SJCRH30 (cell line): Measurements from ENCODE around the gene STXBP6. TPM values are rescaled to one million over a fixed set of nuclear protein-coding genes. Genes with fewer than 3 reads are reported as not detected.
"Not testable (repeated sequence)": the region's sequence is repeated elsewhere in the genome, so short reads cannot be mapped to it uniquely, and the experiment has no call there.

Experiments
- DNase-seq, 2 experiments: peaks; one replicate each; pipeline ENCODE4 v3.0.0-alpha.2; 2015 to 2020
- H3K27ac ChIP-seq: fragments of 250-450 bp; sonication (Bioruptor Pico); 2 replicates; pipeline ENCODE4 v1.5.1; 2020; ENCODE audit warnings: mild to moderate bottlenecking, moderate library complexity
- H3K27me3 ChIP-seq: fragments of 250-450 bp; sonication (Bioruptor Pico); 2 replicates; pipeline ENCODE4 v1.5.1; 2020; ENCODE audit warnings: mild to moderate bottlenecking, moderate library complexity
- H3K36me3 ChIP-seq: fragments of 250-450 bp; sonication (Bioruptor Pico); 2 replicates; pipeline ENCODE4 v1.5.1; 2020; ENCODE audit warnings: mild to moderate bottlenecking, moderate library complexity
- H3K4me1 ChIP-seq: fragments of 250-450 bp; sonication (Bioruptor Pico); 2 replicates; pipeline ENCODE4 v1.5.1; 2020; ENCODE audit warnings: mild to moderate bottlenecking, moderate library complexity
- H3K4me3 ChIP-seq: fragments of 250-450 bp; sonication (Bioruptor Pico); 2 replicates; pipeline ENCODE4 v1.5.1; 2020; ENCODE audit warnings: mild to moderate bottlenecking, moderate library complexity
- H3K9me3 ChIP-seq: fragments of 250-450 bp; sonication (Bioruptor Pico); replicated peaks from 2 replicates; pipeline ENCODE4 v1.5.1; 2020; ENCODE audit warnings: mild to moderate bottlenecking, moderate library complexity
- total RNA-seq: library from RNA; depleted of rRNA; stranded (reverse); fragments of >200 nt; shearing (Covaris generic); gene quantifications from 2 replicates; pipeline ENCODE4 v1.2.3, GENCODE V29; 2014

Gene STXBP6
- total RNA-seq, 1 experiment from 2014 or later: 2.9 TPM

DNA sequence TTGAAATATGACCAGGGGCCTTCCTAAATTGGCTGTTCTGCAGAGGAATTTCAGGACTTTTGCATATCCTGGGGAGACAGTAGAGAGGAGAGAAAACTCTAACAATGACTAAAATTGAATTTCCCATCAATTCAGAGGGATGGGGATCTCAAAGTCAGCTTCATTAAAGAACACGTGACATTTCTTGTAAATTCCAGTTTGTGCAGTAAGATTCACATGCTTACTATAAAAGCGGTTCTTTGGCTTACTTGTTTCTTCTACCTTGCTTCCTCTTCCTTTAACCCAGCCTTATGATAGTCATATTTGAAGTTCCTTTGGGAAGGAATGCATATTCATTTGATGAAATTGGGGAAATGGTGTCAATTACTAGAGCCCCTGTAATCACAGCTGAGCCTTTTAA, 272.3 kb downstream of the STXBP6 start:
- no peaks in the 10 kb centered on the region for H3K27me3 ChIP-seq
- no peaks in the 10 kb centered on the region for H3K9me3 ChIP-seq
- H3K4me1 ChIP-seq: no peaks in the 10 kb centered on the region
- H3K27ac ChIP-seq: no peak overlapping the region
- no peak overlapping the region for H3K4me3 ChIP-seq
- no peak for DNase-seq
- H3K36me3 ChIP-seq: no peaks in the 10 kb centered on the region

GRCh38 chr14:24775950-24776349, 274.0 kb downstream of the STXBP6 start:
- Histone ChIP-seq H3K36me3 (no peaks in the 10 kb centered on the region), H3K4me1 (no peaks in the 10 kb centered on the region), H3K27me3 (no peaks in the 10 kb centered on the region), H3K27ac (no peak overlapping the region), H3K9me3 (no peaks in the 10 kb centered on the region), H3K4me3 (no peak overlapping the region)
- no peak for DNase-seq

- no peaks in the 10 kb centered on the region for H3K9me3 ChIP-seq
- no peak overlapping the region for H3K27ac ChIP-seq
- H3K36me3 ChIP-seq: no peaks in the 10 kb centered on the region
- no peak overlapping the region for H3K4me3 ChIP-seq
- no peaks in the 10 kb centered on the region for H3K27me3 ChIP-seq
- no peak for DNase-seq
- no peaks in the 10 kb centered on the region for H3K4me1 ChIP-seq
Observed at GRCh38 chr14:24774187-24774915, 275.6 kb downstream of the STXBP6 start.

DNA sequence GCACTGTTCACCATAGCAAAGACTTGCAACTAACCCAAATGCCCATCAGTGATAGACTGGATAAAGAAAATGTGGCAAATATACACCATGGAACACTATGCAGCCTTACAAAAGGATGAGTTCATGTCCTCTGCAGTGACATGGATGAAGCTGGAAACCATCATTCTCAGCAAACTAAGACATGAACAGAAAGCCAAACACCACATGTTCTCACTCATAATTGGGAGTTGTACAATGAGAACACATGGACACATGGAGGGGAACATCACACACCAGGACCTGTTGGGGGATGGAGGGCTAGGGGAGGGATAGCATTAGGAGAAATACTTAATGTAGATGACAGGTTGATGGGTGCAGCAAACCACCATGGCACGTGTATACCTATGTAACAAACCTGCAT, 276.4 kb downstream of the STXBP6 start:
- not testable (repeated sequence) for H3K9me3 ChIP-seq, H3K36me3 ChIP-seq, H3K27ac ChIP-seq, H3K27me3 ChIP-seq, H3K4me3 ChIP-seq, H3K4me1 ChIP-seq, DNase-seq

DNA sequence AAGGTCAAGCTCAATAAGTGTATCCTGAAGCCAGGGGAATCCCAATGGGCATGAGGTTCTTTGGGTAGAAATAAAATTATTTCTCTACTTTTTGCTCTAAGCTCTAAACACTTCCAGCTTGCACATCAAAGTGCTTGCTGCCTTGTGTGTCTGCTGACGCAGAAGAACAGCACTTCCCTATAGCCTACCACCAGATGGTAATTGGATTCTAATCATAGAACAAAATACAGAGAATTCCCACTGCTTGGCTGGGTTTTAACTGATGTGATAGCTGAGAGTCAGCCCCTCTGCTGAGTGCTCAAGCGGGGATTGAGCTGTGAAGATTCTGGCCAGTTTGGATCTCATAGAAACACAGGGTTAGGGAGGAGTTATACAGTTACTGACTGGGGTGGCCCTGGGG, 283.5 kb downstream of the STXBP6 start:
- Histone ChIP-seq H3K36me3 (no peaks in the 10 kb centered on the region), H3K9me3 (no peaks in the 10 kb centered on the region), H3K27ac (no peak overlapping the region), H3K27me3 (no peaks in the 10 kb centered on the region), H3K4me3 (no peak overlapping the region), H3K4me1 (no peaks in the 10 kb centered on the region)
- no peak for DNase-seq

DNA sequence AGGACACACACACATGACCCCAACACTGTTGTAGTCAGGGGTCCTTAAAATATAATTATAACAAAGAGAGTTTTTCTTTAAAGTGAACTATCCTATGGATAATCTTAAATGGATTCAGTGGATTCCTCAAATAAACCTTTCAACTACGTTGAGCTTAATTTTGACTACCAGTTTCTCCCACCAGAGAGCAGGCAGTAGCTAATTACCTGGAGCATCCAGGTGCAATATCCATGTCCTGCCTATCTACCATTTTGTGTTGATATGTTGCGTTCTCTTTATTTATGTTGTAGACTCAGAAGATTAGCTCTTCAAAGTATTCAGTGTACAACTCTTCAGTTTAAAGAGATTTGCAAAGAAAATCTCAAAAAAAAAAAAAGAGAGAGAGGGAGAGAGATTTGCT, 288.8 kb downstream of the STXBP6 start:
- DNase-seq: no peak
- H3K27me3 ChIP-seq: no peaks in the 10 kb centered on the region
- no peaks in the 10 kb centered on the region for H3K9me3 ChIP-seq
- no peaks in the 10 kb centered on the region for H3K36me3 ChIP-seq
- no peak overlapping the region for H3K27ac ChIP-seq
- no peaks in the 10 kb centered on the region for H3K4me1 ChIP-seq
- H3K4me3 ChIP-seq: no peak overlapping the region
